Stimulated activated CD4-positive, alpha-beta T cell treated with anti-CD3 and anti-CD28 coated beads, Interleukin-15, amount 100 ng/mL, for 24 hours (primary cell): ENCODE measurements around the gene MBD6.

Source experiments
- DNase-seq: peaks from one replicate; pipeline ENCODE4 v3.0.0-alpha.2; 2020

The MBD6 gene

DNA sequence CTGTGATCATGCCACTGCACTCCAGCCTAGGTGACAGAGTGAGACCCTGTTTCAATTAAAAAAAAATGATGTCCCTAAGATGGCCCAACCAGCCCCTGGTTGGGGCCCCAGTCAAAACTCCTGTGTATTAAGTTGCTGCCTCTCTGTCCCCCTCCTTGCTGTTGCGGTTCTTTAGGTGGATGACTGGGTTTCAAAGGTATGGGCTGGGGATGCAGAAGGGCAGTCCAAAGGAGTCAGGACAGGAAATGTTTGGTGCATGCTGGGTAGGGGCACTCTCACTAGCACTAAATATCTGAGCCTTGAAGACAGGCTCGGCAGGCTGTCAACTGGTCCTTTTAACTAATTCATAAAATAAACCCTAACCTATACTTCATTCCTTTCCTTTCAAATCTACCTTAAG, 56.4 kb downstream of the MBD6 start:
- DNase-seq, result no peak
